ENCODE measurements around the gene CBY3. TPM values are rescaled to one million over a fixed set of nuclear protein-coding genes. Genes with fewer than 3 reads are reported as not detected.
"Not testable (repeated sequence)": the region's sequence is repeated elsewhere in the genome, so short reads cannot be mapped to it uniquely, and the experiment has no call there.

Gene CBY3
- total and polyA plus RNA-seq, 9 donors: 0.65 TPM; not detected in 8

DNA sequence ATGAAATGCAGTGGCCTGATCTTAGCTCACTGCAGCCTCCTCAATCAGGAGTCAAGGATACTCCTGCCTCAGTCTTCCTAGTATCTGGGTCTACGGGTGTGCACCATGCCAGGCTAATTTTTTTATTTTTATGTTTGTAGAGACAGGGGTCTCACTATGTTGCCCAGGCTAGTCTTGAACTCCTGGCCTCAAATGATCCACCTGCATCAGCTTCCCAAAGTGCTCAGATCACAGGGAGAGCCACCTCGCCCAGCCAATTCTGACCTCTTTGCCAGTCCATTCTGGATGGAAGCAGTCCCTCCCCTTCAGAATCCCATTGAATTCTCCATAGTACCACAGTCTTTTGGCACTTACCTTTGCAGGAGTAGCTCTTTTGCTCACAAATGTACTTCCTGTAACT is 16.3 kb upstream of the CBY3 start:
- Histone ChIP-seq H3K4me1 (ENCODE audit: insufficient read depth) (peaks cover 8% of the 10 kb centered on the region), H3K27me3 (no peaks in the 10 kb centered on the region), H3K4me3 (no peak overlapping the region), H3K36me3 (no peaks in the 10 kb centered on the region), H3K9me3 (no peaks in the 10 kb centered on the region), H3K27ac (no peak overlapping the region)
- intact Hi-C loops (cut with DNase I): no loop called here
- WGBS, 3 donors: 75 to 97% (median 97%) methylated on average over 2 of the region's 2 CpGs
- DNase-seq: no peak
- no peak for TF ChIP-seq POLR2A (IDR thresholded peaks at IDR 0.05)
- no peak for TF ChIP-seq EP300 (IDR thresholded peaks at IDR 0.05)
- TF ChIP-seq, protein P1, sequence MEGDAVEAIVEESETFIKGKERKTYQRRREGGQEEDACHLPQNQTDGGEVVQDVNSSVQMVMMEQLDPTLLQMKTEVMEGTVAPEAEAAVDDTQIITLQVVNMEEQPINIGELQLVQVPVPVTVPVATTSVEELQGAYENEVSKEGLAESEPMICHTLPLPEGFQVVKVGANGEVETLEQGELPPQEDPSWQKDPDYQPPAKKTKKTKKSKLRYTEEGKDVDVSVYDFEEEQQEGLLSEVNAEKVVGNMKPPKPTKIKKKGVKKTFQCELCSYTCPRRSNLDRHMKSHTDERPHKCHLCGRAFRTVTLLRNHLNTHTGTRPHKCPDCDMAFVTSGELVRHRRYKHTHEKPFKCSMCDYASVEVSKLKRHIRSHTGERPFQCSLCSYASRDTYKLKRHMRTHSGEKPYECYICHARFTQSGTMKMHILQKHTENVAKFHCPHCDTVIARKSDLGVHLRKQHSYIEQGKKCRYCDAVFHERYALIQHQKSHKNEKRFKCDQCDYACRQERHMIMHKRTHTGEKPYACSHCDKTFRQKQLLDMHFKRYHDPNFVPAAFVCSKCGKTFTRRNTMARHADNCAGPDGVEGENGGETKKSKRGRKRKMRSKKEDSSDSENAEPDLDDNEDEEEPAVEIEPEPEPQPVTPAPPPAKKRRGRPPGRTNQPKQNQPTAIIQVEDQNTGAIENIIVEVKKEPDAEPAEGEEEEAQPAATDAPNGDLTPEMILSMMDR (IDR thresholded peaks at IDR 0.05): no peak

DNA sequence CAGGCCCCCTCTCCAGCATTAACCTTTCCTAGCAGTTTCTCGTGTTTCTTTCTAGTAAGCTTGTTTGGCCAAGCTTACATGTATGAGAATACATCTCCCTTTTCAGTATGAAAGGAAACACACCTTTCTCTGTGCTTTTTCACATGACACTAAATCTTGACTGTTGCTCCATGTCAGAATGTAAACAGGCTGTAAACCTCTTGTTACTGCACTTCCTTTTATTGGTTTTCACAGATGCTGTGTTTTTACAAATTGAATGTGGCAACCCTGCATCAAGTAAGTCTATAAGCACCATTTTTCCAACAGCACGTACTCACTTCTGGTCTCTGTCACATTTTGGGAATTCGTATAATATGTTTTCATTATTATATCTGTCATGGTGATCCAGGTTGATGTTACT is 15.8 kb upstream of the CBY3 start:
- Histone ChIP-seq H3K9me3 (no peaks in the 10 kb centered on the region), H3K4me3 (no peak overlapping the region), H3K36me3 (no peaks in the 10 kb centered on the region), H3K27me3 (no peaks in the 10 kb centered on the region), H3K27ac (no peak overlapping the region), H3K4me1 (ENCODE audit: insufficient read depth) (peaks cover 8% of the 10 kb centered on the region)
- DNase-seq: no peak
- intact Hi-C loops (cut with DNase I): no loop called here
- 90 to 91% (median 90%) methylated on average over 3 of the region's 3 CpGs for WGBS, 3 donors
- TF ChIP-seq EP300 (IDR thresholded peaks at IDR 0.05): no peak

DNA sequence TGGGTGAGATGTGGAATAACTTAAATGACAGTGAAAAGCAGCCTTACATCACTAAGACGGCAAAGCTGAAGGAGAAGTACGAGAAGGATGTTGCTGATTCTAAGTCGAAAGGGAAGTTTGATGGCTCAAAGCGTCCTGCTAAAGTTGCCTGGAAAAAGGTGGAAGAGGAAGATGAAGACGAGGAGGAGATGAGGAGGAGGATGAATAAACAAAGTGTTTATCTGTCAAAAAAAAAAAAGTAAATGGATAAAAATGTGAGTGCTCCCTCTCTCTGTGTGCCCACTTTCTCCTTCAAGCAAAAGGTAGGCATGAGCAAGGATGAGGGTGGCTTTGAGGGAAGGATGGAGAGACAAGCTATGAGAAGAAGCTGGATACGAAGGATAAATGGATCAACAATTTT is 13.7 kb upstream of the CBY3 start:
- Histone ChIP-seq H3K4me3 (no peak overlapping the region), H3K4me1 (ENCODE audit: insufficient read depth) (peaks cover 4% of the 10 kb centered on the region), H3K9me3 (no peaks in the 10 kb centered on the region), H3K27ac (no peak overlapping the region), H3K36me3 (no peaks in the 10 kb centered on the region), H3K27me3 (no peaks in the 10 kb centered on the region)
- intact Hi-C loops (cut with DNase I): no loop called here
- DNase-seq: no peak
- 84 to 89% (median 88%) methylated on average over 6 of the region's 6 CpGs for WGBS, 3 donors
- no peak for TF ChIP-seq POLR2A (IDR thresholded peaks at IDR 0.05)
- TF ChIP-seq, protein P1 (IDR thresholded peaks at IDR 0.05): no peak
- no peak for TF ChIP-seq EP300 (IDR thresholded peaks at IDR 0.05)

DNA sequence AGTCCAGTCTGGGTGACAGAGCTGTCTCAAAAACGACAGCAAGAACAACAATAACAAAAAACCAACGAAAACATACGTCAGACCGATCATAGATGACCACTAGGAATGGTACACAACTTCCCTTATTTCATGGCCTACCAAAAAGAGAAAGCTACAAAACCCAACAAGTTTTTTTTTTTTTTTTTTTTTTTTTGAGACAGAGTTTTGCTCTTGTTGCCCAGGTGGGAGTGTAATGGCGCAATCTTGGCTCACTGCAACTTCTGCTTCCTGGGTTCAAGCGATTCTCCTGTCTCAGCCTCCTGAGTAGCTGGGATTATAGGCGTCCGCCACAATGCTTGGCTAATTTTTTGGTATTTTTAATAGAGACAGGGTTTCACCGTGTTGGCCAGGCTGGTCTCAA is 8.4 kb upstream of the CBY3 start:
- intact Hi-C loops (cut with DNase I); H3K36me3 ChIP-seq; H3K4me3 ChIP-seq; H3K4me1 ChIP-seq (ENCODE audit: insufficient read depth); H3K27ac ChIP-seq; DNase-seq; H3K27me3 ChIP-seq; H3K9me3 ChIP-seq: not testable (repeated sequence)
- 80 to 89% (median 81%) methylated on average over 9 of the region's 9 CpGs for WGBS, 3 donors

DNA sequence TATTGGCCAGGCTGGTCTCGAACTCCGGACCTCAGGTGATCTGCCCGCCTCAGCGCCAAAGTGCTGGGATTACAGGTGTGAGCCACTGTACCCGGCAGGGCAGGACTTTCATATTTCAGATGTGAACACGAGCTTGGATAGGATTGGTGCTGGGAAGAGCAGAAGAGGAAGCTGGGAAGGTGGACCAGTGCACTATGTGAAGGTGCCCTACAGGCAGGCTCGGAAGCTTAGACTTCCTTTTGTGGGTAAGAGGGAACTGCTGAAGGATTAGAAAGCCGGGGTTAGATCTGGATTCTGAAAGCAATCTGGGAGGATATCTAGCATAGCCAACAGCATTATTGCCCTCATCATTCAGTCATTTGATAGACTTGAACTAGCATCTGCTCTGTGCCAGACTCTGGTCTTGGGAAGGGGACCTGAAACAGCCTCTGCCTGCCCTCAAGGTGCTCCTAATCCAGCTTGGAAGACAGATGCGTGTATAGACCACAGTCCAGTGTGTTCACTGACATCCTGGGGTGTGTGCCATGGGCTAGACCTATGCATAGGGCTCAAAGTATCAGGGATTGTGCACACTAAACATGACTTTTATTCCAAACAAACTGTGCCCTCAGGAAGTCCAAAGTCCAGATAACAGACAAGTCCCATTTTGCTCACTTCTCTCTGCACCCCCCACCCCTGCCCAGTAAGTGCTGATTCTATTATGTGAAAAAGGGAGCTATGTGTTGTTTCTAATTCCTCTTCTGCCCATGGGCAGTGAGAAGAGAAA is 637 bp downstream of the CBY3 start:
- 93 to 95% (median 93%) methylated on average over 9 of the region's 9 CpGs for WGBS, 3 donors
- H3K4me1 ChIP-seq (ENCODE audit: insufficient read depth): peaks cover 6% of the 10 kb centered on the region
- H3K36me3 ChIP-seq: no peaks in the 10 kb centered on the region
- H3K9me3 ChIP-seq: no peaks in the 10 kb centered on the region
- no peak overlapping the region for H3K4me3 ChIP-seq
- intact Hi-C loops (cut with DNase I): no loop called here
- no peaks in the 10 kb centered on the region for H3K27me3 ChIP-seq
- TF ChIP-seq EP300 (IDR thresholded peaks at IDR 0.05) (no peak), POLR2A (IDR thresholded peaks at IDR 0.05) (no peak)
- TF ChIP-seq, protein P1 (IDR thresholded peaks at IDR 0.05): no peak
- no peak overlapping the region for H3K27ac ChIP-seq
- DNase-seq: no peak
